DND-41 (cell line): Measurements from ENCODE around the gene ABCA12.

Experiments used
- EZH2 ChIP-seq: IDR thresholded peaks from 3 replicates; pipeline ENCODE4 v1.6.1; 2012; ENCODE audit warnings: borderline replicate concordance, low read depth, mild to moderate bottlenecking, moderate library complexity, low read length, inconsistent platforms; ENCODE audit not compliant: severe bottlenecking
- TF ChIP-seq, protein P1 (sequence below): IDR thresholded peaks from 2 replicates; pipeline ENCODE4 v1.5.1; 2012; ENCODE audit warnings: borderline replicate concordance, low read length, moderate library complexity, mild to moderate bottlenecking; ENCODE audit not compliant: poor library complexity, severe bottlenecking; ENCODE audit errors: extremely low read depth

GRCh38 chr2:215105607-215106354 is 32.6 kb downstream of the ABCA12 start:
- TF ChIP-seq, protein P1, sequence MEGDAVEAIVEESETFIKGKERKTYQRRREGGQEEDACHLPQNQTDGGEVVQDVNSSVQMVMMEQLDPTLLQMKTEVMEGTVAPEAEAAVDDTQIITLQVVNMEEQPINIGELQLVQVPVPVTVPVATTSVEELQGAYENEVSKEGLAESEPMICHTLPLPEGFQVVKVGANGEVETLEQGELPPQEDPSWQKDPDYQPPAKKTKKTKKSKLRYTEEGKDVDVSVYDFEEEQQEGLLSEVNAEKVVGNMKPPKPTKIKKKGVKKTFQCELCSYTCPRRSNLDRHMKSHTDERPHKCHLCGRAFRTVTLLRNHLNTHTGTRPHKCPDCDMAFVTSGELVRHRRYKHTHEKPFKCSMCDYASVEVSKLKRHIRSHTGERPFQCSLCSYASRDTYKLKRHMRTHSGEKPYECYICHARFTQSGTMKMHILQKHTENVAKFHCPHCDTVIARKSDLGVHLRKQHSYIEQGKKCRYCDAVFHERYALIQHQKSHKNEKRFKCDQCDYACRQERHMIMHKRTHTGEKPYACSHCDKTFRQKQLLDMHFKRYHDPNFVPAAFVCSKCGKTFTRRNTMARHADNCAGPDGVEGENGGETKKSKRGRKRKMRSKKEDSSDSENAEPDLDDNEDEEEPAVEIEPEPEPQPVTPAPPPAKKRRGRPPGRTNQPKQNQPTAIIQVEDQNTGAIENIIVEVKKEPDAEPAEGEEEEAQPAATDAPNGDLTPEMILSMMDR: no peak
- TF ChIP-seq EZH2: no peak
